ENCODE measurements around the gene ATP9A. TPM values are rescaled to one million over a fixed set of nuclear protein-coding genes. Genes with fewer than 3 reads are reported as not detected.

The ATP9A gene
- total RNA-seq, 1 experiment from 2014 or later = 16.8 TPM

DNA sequence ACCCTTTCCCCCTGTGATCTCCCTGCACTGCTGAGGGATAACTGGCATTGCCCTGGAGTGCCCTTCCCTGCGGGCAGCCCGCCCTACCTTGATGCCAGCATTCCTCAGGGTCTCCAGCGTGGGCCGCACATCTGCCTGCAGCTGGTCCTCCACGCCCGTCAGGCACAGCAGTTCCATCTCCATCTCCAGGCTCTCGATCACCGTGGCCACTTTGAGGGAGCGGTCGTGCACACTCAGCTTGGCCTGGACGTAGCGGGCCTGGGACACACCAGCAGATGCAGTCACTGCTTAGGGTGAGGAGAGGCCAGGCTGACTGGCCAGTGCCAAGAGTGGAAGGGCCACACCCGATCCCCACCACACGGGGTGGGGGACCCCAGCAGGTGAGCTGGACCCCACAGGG, 143.1 kb downstream of the ATP9A start (continued):
- no peak for TF ChIP-seq JUND (IDR thresholded peaks at IDR 0.05)
- no peak for TF ChIP-seq EZH2 (IDR thresholded peaks at IDR 0.05)
- no peak for TF ChIP-seq SP1 (IDR thresholded peaks at IDR 0.05; ENCODE audit: low read depth)
- TF ChIP-seq, protein P1, sequence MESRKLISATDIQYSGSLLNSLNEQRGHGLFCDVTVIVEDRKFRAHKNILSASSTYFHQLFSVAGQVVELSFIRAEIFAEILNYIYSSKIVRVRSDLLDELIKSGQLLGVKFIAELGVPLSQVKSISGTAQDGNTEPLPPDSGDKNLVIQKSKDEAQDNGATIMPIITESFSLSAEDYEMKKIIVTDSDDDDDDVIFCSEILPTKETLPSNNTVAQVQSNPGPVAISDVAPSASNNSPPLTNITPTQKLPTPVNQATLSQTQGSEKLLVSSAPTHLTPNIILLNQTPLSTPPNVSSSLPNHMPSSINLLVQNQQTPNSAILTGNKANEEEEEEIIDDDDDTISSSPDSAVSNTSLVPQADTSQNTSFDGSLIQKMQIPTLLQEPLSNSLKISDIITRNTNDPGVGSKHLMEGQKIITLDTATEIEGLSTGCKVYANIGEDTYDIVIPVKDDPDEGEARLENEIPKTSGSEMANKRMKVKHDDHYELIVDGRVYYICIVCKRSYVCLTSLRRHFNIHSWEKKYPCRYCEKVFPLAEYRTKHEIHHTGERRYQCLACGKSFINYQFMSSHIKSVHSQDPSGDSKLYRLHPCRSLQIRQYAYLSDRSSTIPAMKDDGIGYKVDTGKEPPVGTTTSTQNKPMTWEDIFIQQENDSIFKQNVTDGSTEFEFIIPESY (IDR thresholded peaks at IDR 0.05; ENCODE audit: extremely low read depth, insufficient replicate concordance, low read length) = no peak
- no peak for TF ChIP-seq EGR1 (IDR thresholded peaks at IDR 0.05; ENCODE audit: low read depth)

DNA sequence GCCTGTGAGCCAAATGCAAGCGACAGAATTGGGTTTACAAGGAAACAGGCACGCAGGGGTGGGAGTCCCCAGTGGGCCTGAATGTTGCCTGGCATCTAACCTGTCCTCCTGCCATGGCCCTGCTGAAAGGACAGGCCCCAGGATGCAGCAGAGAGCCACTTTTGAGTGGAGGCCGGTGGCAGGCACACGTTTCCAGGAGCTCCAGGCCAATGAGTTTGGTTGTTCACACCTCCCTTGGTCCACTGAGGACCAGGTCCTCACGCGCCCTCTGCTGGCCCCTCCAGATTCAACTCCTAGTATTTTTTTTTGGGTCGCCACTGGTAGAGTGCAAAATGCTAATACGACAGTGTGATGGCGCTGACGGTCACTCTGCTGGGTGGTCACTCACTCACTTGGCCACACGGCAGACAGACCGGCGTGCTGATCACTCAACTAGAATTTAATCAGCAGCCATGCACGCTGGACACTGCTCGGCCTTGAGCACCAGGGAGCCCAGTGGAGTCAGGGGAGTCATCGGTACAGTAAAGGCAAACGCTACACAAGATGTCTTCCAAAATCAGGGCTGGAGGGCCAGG, 143.9 kb downstream of the ATP9A start:
- BruUV-seq (replicated peaks) = no TSS peak
- intact Hi-C loops (cut with micrococcal nuclease) = loop anchor here (1.0 kb wide), 2 partner anchors 252 to 637 kb away; no protein-coding TSS in a partner anchor
- Histone ChIP-seq H4K20me1 (ENCODE audit: insufficient read depth) (no peaks in the 10 kb centered on the region), H3K4me3 (replicated peaks in 1 of 2; ENCODE audit: low read depth in 1 of 2, low read length in 2 of 2) (no peak overlapping the region), H3K4me2 (ENCODE audit: low read length) (no peak overlapping the region), H3K9me3 (ENCODE audit: control insufficient read depth in 1 of 2, insufficient read depth in 1 of 2, low read depth in 1 of 2, low read length in 2 of 2) (no peaks in the 10 kb centered on the region), H3K27me3 (ENCODE audit: insufficient read depth, low read length) (no peaks in the 10 kb centered on the region), H3K27ac (ENCODE audit: low read depth, low read length) (no peak overlapping the region), H3K36me3 (ENCODE audit: control insufficient read depth in 1 of 2, insufficient read depth in 2 of 2, low read length in 2 of 2) (no peaks in the 10 kb centered on the region), H3K79me2 (ENCODE audit: insufficient read depth, low read length) (no peaks in the 10 kb centered on the region), H3K9me2 (ENCODE audit: insufficient read depth) (no peaks in the 10 kb centered on the region), H3K4me1 (ENCODE audit: control insufficient read depth in 1 of 2, insufficient read depth in 2 of 2, low read length in 2 of 2) (peaks cover 7 to 13% of the 10 kb centered on the region in 2 experiments), H2AFZ (ENCODE audit: low read depth, low read length, poor library complexity, severe bottlenecking) (no peak overlapping the region), H3K9ac (ENCODE audit: low read length) (no peak overlapping the region)
- CTCF ChIA-PET = interaction anchor here (0.6 to 1.5 kb wide), 16 partner anchors 10 to 642 kb away, joined by 3 to 14 read pairs (median 3); no protein-coding TSS in a partner anchor
- peak; percentile 90 for ATAC-seq
- POLR2A ChIA-PET = no interaction called here
- RAD21 ChIA-PET (ENCODE audit: low non-redundant PET in 1 of 2, low total read pairs in 2 of 2, uncharacterized antibody in 2 of 2, unreplicated experiment in 2 of 2) = interaction anchor here (0.6 to 2.1 kb wide), 8 partner anchors 238 to 637 kb away, joined by 3 to 5 read pairs (median 4); no protein-coding TSS in a partner anchor
- peak; percentile 61 for DNase-seq (ENCODE audit: low read depth, low spot score)
- no peak for TF ChIP-seq JUND (IDR thresholded peaks at IDR 0.05)
- TF ChIP-seq TCF7L2 (IDR thresholded peaks at IDR 0.05; ENCODE audit: borderline replicate concordance, extremely low read depth, insufficient read depth, insufficient read length) = no peak
- no peak for TF ChIP-seq FOSL1 (IDR thresholded peaks at IDR 0.05; ENCODE audit: low read depth)
- TF ChIP-seq CBX3 (IDR thresholded peaks at IDR 0.05; ENCODE audit: low read depth) = no peak
- peak; percentile 72 for TF ChIP-seq RAD21 (IDR thresholded peaks at IDR 0.05; ENCODE audit: low read depth)
- TF ChIP-seq, protein P1 (IDR thresholded peaks at IDR 0.05; ENCODE audit: extremely low read depth, insufficient replicate concordance, low read length) = no peak
- TF ChIP-seq, protein P2, sequence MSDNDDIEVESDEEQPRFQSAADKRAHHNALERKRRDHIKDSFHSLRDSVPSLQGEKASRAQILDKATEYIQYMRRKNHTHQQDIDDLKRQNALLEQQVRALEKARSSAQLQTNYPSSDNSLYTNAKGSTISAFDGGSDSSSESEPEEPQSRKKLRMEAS (IDR thresholded peaks at IDR 0.05) = 0 out of 2 replicates have a peak, but pooled peaks have one; percentile 28
- TF ChIP-seq EZH2 (IDR thresholded peaks at IDR 0.05) = no peak
- TF ChIP-seq POLR2A (IDR thresholded peaks at IDR 0.05; ENCODE audit: borderline replicate concordance, extremely low read depth, insufficient read depth, insufficient read length) = no peak
- TF ChIP-seq POLR2AphosphoS5 (IDR thresholded peaks at IDR 0.05; ENCODE audit: low read depth, low read length) = no peak
- TF ChIP-seq, protein P3, sequence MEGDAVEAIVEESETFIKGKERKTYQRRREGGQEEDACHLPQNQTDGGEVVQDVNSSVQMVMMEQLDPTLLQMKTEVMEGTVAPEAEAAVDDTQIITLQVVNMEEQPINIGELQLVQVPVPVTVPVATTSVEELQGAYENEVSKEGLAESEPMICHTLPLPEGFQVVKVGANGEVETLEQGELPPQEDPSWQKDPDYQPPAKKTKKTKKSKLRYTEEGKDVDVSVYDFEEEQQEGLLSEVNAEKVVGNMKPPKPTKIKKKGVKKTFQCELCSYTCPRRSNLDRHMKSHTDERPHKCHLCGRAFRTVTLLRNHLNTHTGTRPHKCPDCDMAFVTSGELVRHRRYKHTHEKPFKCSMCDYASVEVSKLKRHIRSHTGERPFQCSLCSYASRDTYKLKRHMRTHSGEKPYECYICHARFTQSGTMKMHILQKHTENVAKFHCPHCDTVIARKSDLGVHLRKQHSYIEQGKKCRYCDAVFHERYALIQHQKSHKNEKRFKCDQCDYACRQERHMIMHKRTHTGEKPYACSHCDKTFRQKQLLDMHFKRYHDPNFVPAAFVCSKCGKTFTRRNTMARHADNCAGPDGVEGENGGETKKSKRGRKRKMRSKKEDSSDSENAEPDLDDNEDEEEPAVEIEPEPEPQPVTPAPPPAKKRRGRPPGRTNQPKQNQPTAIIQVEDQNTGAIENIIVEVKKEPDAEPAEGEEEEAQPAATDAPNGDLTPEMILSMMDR (IDR thresholded peaks at IDR 0.05 in 2 of 3, conservative IDR thresholded peaks at IDR 0.05 in 1 of 3; ENCODE audit: borderline replicate concordance in 1 of 3, insufficient read depth in 1 of 3, low read depth in 2 of 3, low read length in 2 of 3) = peak; percentile 76 to 89 (median 77)

Data from HCT116 (cell line).